HEK293T (cell line): ENCODE measurements around the gene TMEM242.

Experiments
- BHLHE40 ChIP-seq: fragments of 450-650 bp; IDR thresholded peaks from 2 replicates; pipeline ENCODE4 v1.6.1; 2016; ENCODE audit warnings: mild to moderate bottlenecking, moderate library complexity, borderline replicate concordance
- ELF4 ChIP-seq: fragments of 450-650 bp; IDR thresholded peaks from 2 replicates; pipeline ENCODE4 v1.6.1; 2017; ENCODE audit warnings: antibody characterized with exemption
- FOXK2 ChIP-seq: fragments of 450-650 bp; IDR thresholded peaks from 2 replicates; pipeline ENCODE4 v1.6.1; 2016; ENCODE audit warnings: mild to moderate bottlenecking
- FOXM1 ChIP-seq: fragments of 450-650 bp; IDR thresholded peaks from 2 replicates; pipeline ENCODE4 v1.6.1; 2017; ENCODE audit warnings: mild to moderate bottlenecking, borderline replicate concordance
- HDGF ChIP-seq: fragments of 450-650 bp; IDR thresholded peaks from 2 replicates; pipeline ENCODE4 v1.6.1; 2017; ENCODE audit warnings: antibody characterized with exemption, borderline replicate concordance
- SP1 ChIP-seq: fragments of 450-650 bp; IDR thresholded peaks from 2 replicates; pipeline ENCODE4 v1.6.1; 2017
- SUZ12 ChIP-seq: fragments of 450-650 bp; IDR thresholded peaks from 2 replicates; pipeline ENCODE4 v1.6.1; 2016; ENCODE audit warnings: mild to moderate bottlenecking

GRCh38 chr6:157361886-157362285, 38.6 kb upstream of the TMEM242 start:
- no peak for TF ChIP-seq SP1
- TF ChIP-seq FOXK2 = no peak
- TF ChIP-seq SUZ12 = no peak
- TF ChIP-seq FOXM1 = no peak
- no peak for TF ChIP-seq BHLHE40
- no peak for TF ChIP-seq ELF4
- TF ChIP-seq HDGF = no peak
